Stimulated activated CD4-positive, alpha-beta T cell treated with anti-CD3 and anti-CD28 coated beads, Interleukin-15, amount 100 ng/mL, for 24 hours (primary cell): ENCODE data around the gene TRIAP1.
"Not testable (repeated sequence)": the region's sequence is repeated elsewhere in the genome, so short reads cannot be mapped to it uniquely, and the experiment has no call there.

ENCODE experiments used
- DNase-seq: peaks from one replicate; pipeline ENCODE4 v3.0.0-alpha.2; 2020

Gene TRIAP1

GRCh38 chr12:120468325-120468820 is 22.2 kb upstream of the TRIAP1 start:
- peak; percentile 43 for DNase-seq

GRCh38 chr12:120467439-120467838 is 21.3 kb upstream of the TRIAP1 start:
- DNase-seq: no peak

- DNase-seq: peak; percentile 54
Measured at GRCh38 chr12:120466560-120467315, 20.6 kb upstream of the TRIAP1 start.

GRCh38 chr12:120465756-120466155 is 19.6 kb upstream of the TRIAP1 start:
- DNase-seq: no peak

- no peak for DNase-seq
Measured at GRCh38 chr12:120463712-120464111, 17.5 kb upstream of the TRIAP1 start.

- no peak for DNase-seq
Measured at GRCh38 chr12:120462099-120462640, 16.0 kb upstream of the TRIAP1 start.

GRCh38 chr12:120460157-120460556 is 14.0 kb upstream of the TRIAP1 start:
- no peak for DNase-seq

- no peak for DNase-seq
Measured at GRCh38 chr12:120457133-120457532, 10.9 kb upstream of the TRIAP1 start.

- DNase-seq: no peak
Measured at GRCh38 chr12:120455302-120455701, 9.1 kb upstream of the TRIAP1 start.

- DNase-seq: peak; percentile 27
Measured at GRCh38 chr12:120453977-120454376, 7.8 kb upstream of the TRIAP1 start.

GRCh38 chr12:120453060-120453750 is 7.0 kb upstream of the TRIAP1 start:
- DNase-seq: no peak

- DNase-seq: not testable (repeated sequence)
Measured at GRCh38 chr12:120452524-120452923, 6.3 kb upstream of the TRIAP1 start.

GRCh38 chr12:120447992-120448391 is 1.8 kb upstream of the TRIAP1 start:
- DNase-seq: no peak

- not testable (repeated sequence) for DNase-seq
Measured at GRCh38 chr12:120446844-120447178, 627 bp upstream of the TRIAP1 start.

- DNase-seq: no peak
Measured at GRCh38 chr12:120444676-120445075, 1.5 kb downstream of the TRIAP1 start.

- DNase-seq: peak; percentile 81
Measured at GRCh38 chr12:120439646-120440247, 6.4 kb downstream of the TRIAP1 start.

- no peak for DNase-seq
Measured at GRCh38 chr12:120438495-120439198, 7.5 kb downstream of the TRIAP1 start.

GRCh38 chr12:120437735-120438494 is 8.3 kb downstream of the TRIAP1 start, which contains the start of gene COX6A1:
TSS of gene COX6A1 (plus strand) at chr12:120438113. CDS start at chr12:120438127, 14 bp downstream.
- peak; percentile 99 for DNase-seq

- no peak for DNase-seq
Measured at GRCh38 chr12:120432772-120433525, 13.2 kb downstream of the TRIAP1 start.

- no peak for DNase-seq
Measured at GRCh38 chr12:120429368-120429767, 16.8 kb downstream of the TRIAP1 start.

GRCh38 chr12:120428597-120429229 is 17.5 kb downstream of the TRIAP1 start:
- no peak for DNase-seq
